ENCODE data around the gene STXBP1.
"Not testable (repeated sequence)": the region's sequence is repeated elsewhere in the genome, so short reads cannot be mapped to it uniquely, and the experiment has no call there.

The STXBP1 gene

GRCh38 chr9:127588740-127589506 lies 23.2 kb upstream of the STXBP1 start:
- Mint-ChIP-seq H3K4me1 (peaks cover 16% of the 10 kb centered on the region), H3K4me3 (no peak overlapping the region), H3K9me3 (no peaks in the 10 kb centered on the region), H3K27ac (no peak overlapping the region), H3K36me3 (peaks cover 20% of the 10 kb centered on the region)
- ATAC-seq = no peak
- DNase-seq (ENCODE audit: low spot score in 2 of 2) = no peak

GRCh38 chr9:127589955-127590370 lies 22.1 kb upstream of the STXBP1 start:
- Mint-ChIP-seq H3K36me3 (peaks cover 20% of the 10 kb centered on the region), H3K4me1 (peaks cover 16% of the 10 kb centered on the region), H3K9me3 (no peaks in the 10 kb centered on the region), H3K27ac (no peak overlapping the region), H3K4me3 (no peak overlapping the region)
- DNase-seq (ENCODE audit: low spot score in 2 of 2) = no peak
- peak; percentile 57 for ATAC-seq

- H3K4me3 Mint-ChIP-seq = no peak overlapping the region
- DNase-seq (ENCODE audit: low spot score in 2 of 2) (no peak), ATAC-seq (no peak)
- peaks cover 20% of the 10 kb centered on the region for H3K36me3 Mint-ChIP-seq
- H3K9me3 Mint-ChIP-seq = no peaks in the 10 kb centered on the region
- no peak overlapping the region for H3K27ac Mint-ChIP-seq
- H3K4me1 Mint-ChIP-seq = no peaks in the 10 kb centered on the region
Observed at GRCh38 chr9:127595611-127596010, 16.5 kb upstream of the STXBP1 start.

- ATAC-seq (no peak), DNase-seq (ENCODE audit: low spot score in 2 of 2) (no peak)
- Mint-ChIP-seq H3K9me3 (no peaks in the 10 kb centered on the region), H3K36me3 (peaks cover 6% of the 10 kb centered on the region), H3K4me3 (no peak overlapping the region), H3K27ac (no peak overlapping the region), H3K4me1 (no peaks in the 10 kb centered on the region)
Observed at GRCh38 chr9:127598839-127599549, 13.1 kb upstream of the STXBP1 start.

- DNase-seq (ENCODE audit: low spot score in 2 of 2) (no peak), ATAC-seq (no peak)
- Mint-ChIP-seq H3K36me3 (peaks cover 6% of the 10 kb centered on the region), H3K9me3 (no peaks in the 10 kb centered on the region), H3K27ac (no peak overlapping the region), H3K4me3 (no peak overlapping the region), H3K4me1 (no peaks in the 10 kb centered on the region)
Observed at GRCh38 chr9:127599550-127599891, 12.6 kb upstream of the STXBP1 start.

GRCh38 chr9:127603226-127603625 lies 8.9 kb upstream of the STXBP1 start:
- peaks cover 6% of the 10 kb centered on the region for H3K36me3 Mint-ChIP-seq
- peaks cover 7% of the 10 kb centered on the region for H3K4me1 Mint-ChIP-seq
- H3K9me3 Mint-ChIP-seq = no peaks in the 10 kb centered on the region
- DNase-seq (ENCODE audit: low spot score in 2 of 2) (no peak), ATAC-seq (no peak)
- H3K4me3 Mint-ChIP-seq = no peak overlapping the region
- H3K27ac Mint-ChIP-seq = no peak overlapping the region

GRCh38 chr9:127606043-127606442 lies 6.0 kb upstream of the STXBP1 start:
- H3K4me3 Mint-ChIP-seq = no peak overlapping the region
- ATAC-seq (no peak), DNase-seq (ENCODE audit: low spot score in 2 of 2) (no peak)
- peaks cover 12% of the 10 kb centered on the region for H3K36me3 Mint-ChIP-seq
- no peaks in the 10 kb centered on the region for H3K9me3 Mint-ChIP-seq
- peaks cover 23% of the 10 kb centered on the region for H3K4me1 Mint-ChIP-seq
- no peak overlapping the region for H3K27ac Mint-ChIP-seq

- DNase-seq (ENCODE audit: low spot score in 2 of 2) (peak; percentile 64 to 86), ATAC-seq (peak; percentile 70)
- H3K27ac Mint-ChIP-seq = peak overlapping the region; percentile 29
- no peaks in the 10 kb centered on the region for H3K9me3 Mint-ChIP-seq
- H3K4me1 Mint-ChIP-seq = peaks cover 37% of the 10 kb centered on the region
- H3K4me3 Mint-ChIP-seq = peak overlapping the region; percentile 72
- peaks cover 13% of the 10 kb centered on the region for H3K36me3 Mint-ChIP-seq
Observed at GRCh38 chr9:127608104-127608966, 3.7 kb upstream of the STXBP1 start.

GRCh38 chr9:127611603-127611898 lies 526 bp upstream of the STXBP1 start:
- peaks cover 13% of the 10 kb centered on the region for H3K36me3 Mint-ChIP-seq
- H3K4me1 Mint-ChIP-seq = peaks cover 42% of the 10 kb centered on the region
- H3K4me3 Mint-ChIP-seq = peak overlapping the region; percentile 95
- H3K27ac Mint-ChIP-seq = peak overlapping the region; percentile 75
- no peak for DNase-seq (ENCODE audit: low spot score in 2 of 2)
- no peaks in the 10 kb centered on the region for H3K9me3 Mint-ChIP-seq
- ATAC-seq = peak; percentile 20

- ATAC-seq (no peak), DNase-seq (ENCODE audit: low spot score in 2 of 2) (peak; percentile 15 to 70)
- H3K4me1 Mint-ChIP-seq = peaks cover 36% of the 10 kb centered on the region
- no peaks in the 10 kb centered on the region for H3K9me3 Mint-ChIP-seq
- no peak overlapping the region for H3K27ac Mint-ChIP-seq
- H3K36me3 Mint-ChIP-seq = peaks cover 13% of the 10 kb centered on the region
- H3K4me3 Mint-ChIP-seq = peak overlapping the region; percentile 95
Observed at GRCh38 chr9:127612939-127613582, 984 bp downstream of the STXBP1 start.

GRCh38 chr9:127613583-127613954 lies 1.5 kb downstream of the STXBP1 start:
- Mint-ChIP-seq H3K9me3 (no peaks in the 10 kb centered on the region), H3K4me1 (peaks cover 31% of the 10 kb centered on the region), H3K4me3 (peak overlapping the region; percentile 95), H3K27ac (no peak overlapping the region), H3K36me3 (peaks cover 13% of the 10 kb centered on the region)
- no peak for ATAC-seq
- DNase-seq (ENCODE audit: low spot score in 2 of 2) = no peak

GRCh38 chr9:127614961-127615360 lies 2.9 kb downstream of the STXBP1 start:
- H3K4me3 Mint-ChIP-seq = no peak overlapping the region
- no peak overlapping the region for H3K27ac Mint-ChIP-seq
- peaks cover 9% of the 10 kb centered on the region for H3K36me3 Mint-ChIP-seq
- DNase-seq (ENCODE audit: low spot score in 2 of 2) (no peak), ATAC-seq (no peak)
- peaks cover 21% of the 10 kb centered on the region for H3K4me1 Mint-ChIP-seq
- H3K9me3 Mint-ChIP-seq = no peaks in the 10 kb centered on the region

GRCh38 chr9:127621339-127621970 lies 9.4 kb downstream of the STXBP1 start:
- H3K4me3 Mint-ChIP-seq, H3K27ac Mint-ChIP-seq, H3K9me3 Mint-ChIP-seq, H3K36me3 Mint-ChIP-seq, H3K4me1 Mint-ChIP-seq: not testable (repeated sequence)
- ATAC-seq (peak; percentile 97), DNase-seq (ENCODE audit: low spot score in 2 of 2) (peak in 1 of 2 donors; percentile 56)

- ATAC-seq (no peak), DNase-seq (ENCODE audit: low spot score in 2 of 2) (no peak)
- Mint-ChIP-seq H3K27ac (no peak overlapping the region), H3K9me3 (no peaks in the 10 kb centered on the region), H3K36me3 (no peaks in the 10 kb centered on the region), H3K4me1 (peaks cover 5% of the 10 kb centered on the region), H3K4me3 (no peak overlapping the region)
Observed at GRCh38 chr9:127626752-127627493, 14.8 kb downstream of the STXBP1 start.
